ENCODE results near the gene FARP1. TPM values are rescaled to one million over a fixed set of nuclear protein-coding genes. Genes with fewer than 3 reads are reported as not detected.

Gene FARP1
- total RNA-seq, 1 donor from 2014 or later: 71.3 TPM

- intact Hi-C loops (cut with DNase I): no loop called here
- DNase-seq (ENCODE audit: low spot score): no peak
Observed at GRCh38 chr13:98190889-98191444, 48.1 kb downstream of the FARP1 start.

GRCh38 chr13:98192008-98192407 lies 49.1 kb downstream of the FARP1 start:
- intact Hi-C loops (cut with DNase I): no loop called here
- DNase-seq (ENCODE audit: low spot score): no peak

- DNase-seq (ENCODE audit: low spot score): no peak
- intact Hi-C loops (cut with DNase I): no loop called here
Observed at GRCh38 chr13:98195054-98195791, 52.3 kb downstream of the FARP1 start.

- DNase-seq (ENCODE audit: low spot score): no peak
- intact Hi-C loops (cut with DNase I): no loop called here
Observed at GRCh38 chr13:98198683-98199082, 55.8 kb downstream of the FARP1 start.

GRCh38 chr13:98199480-98199879 lies 56.6 kb downstream of the FARP1 start:
- intact Hi-C loops (cut with DNase I): no loop called here
- DNase-seq (ENCODE audit: low spot score): no peak

GRCh38 chr13:98200211-98200878 lies 57.5 kb downstream of the FARP1 start:
- no peak for DNase-seq (ENCODE audit: low spot score)
- intact Hi-C loops (cut with DNase I): no loop called here

- intact Hi-C loops (cut with DNase I): no loop called here
Observed at GRCh38 chr13:98201189-98201588, 58.3 kb downstream of the FARP1 start.

GRCh38 chr13:98201984-98202383 lies 59.1 kb downstream of the FARP1 start:
- DNase-seq (ENCODE audit: low spot score): no peak

More at GRCh38 chr13:98201189-98201588, 58.3 kb downstream of the FARP1 start:
- DNase-seq (ENCODE audit: low spot score): no peak

GRCh38 chr13:98203646-98204326 lies 60.9 kb downstream of the FARP1 start:
- intact Hi-C loops (cut with DNase I): no loop called here
- no peak for DNase-seq (ENCODE audit: low spot score)

More at GRCh38 chr13:98201984-98202383, 59.1 kb downstream of the FARP1 start:
- intact Hi-C loops (cut with DNase I): no loop called here

GRCh38 chr13:98204546-98204945 lies 61.7 kb downstream of the FARP1 start:
- intact Hi-C loops (cut with DNase I): no loop called here
- DNase-seq (ENCODE audit: low spot score): no peak

GRCh38 chr13:98206946-98207345 lies 64.1 kb downstream of the FARP1 start:
- DNase-seq (ENCODE audit: low spot score): no peak
- intact Hi-C loops (cut with DNase I): loop anchor here (2.0 kb wide), 1 partner anchor 34 kb away; no protein-coding TSS in a partner anchor

GRCh38 chr13:98207416-98207815 lies 64.5 kb downstream of the FARP1 start:
- no peak for DNase-seq (ENCODE audit: low spot score)
- intact Hi-C loops (cut with DNase I): loop anchor here (2.0 kb wide), 1 partner anchor 35 kb away; no protein-coding TSS in a partner anchor

- DNase-seq (ENCODE audit: low spot score): no peak
- intact Hi-C loops (cut with DNase I): no loop called here
Observed at GRCh38 chr13:98208606-98209005, 65.7 kb downstream of the FARP1 start.

- intact Hi-C loops (cut with DNase I): loop anchor here (5.0 kb wide), 1 partner anchor 70 kb away; the partner anchor contains the start of gene FARP1
- no peak for DNase-seq (ENCODE audit: low spot score)
Observed at GRCh38 chr13:98212763-98213162, 69.9 kb downstream of the FARP1 start.

- intact Hi-C loops (cut with DNase I): loop anchor here (5.0 kb wide), 1 partner anchor 71 kb away; the partner anchor contains the start of gene FARP1
- no peak for DNase-seq (ENCODE audit: low spot score)
Observed at GRCh38 chr13:98213354-98213753, 70.5 kb downstream of the FARP1 start.

- intact Hi-C loops (cut with DNase I): loop anchor here (5.0 kb wide), 1 partner anchor 72 kb away; the partner anchor contains the start of gene FARP1
- DNase-seq (ENCODE audit: low spot score): no peak
Observed at GRCh38 chr13:98214008-98214643, 71.2 kb downstream of the FARP1 start.

- no peak for DNase-seq (ENCODE audit: low spot score)
- intact Hi-C loops (cut with DNase I): loop anchor here (5.0 kb wide), 1 partner anchor 72 kb away; the partner anchor contains the start of gene FARP1
Observed at GRCh38 chr13:98214707-98215106, 71.8 kb downstream of the FARP1 start.

GRCh38 chr13:98215508-98215907 lies 72.6 kb downstream of the FARP1 start:
- intact Hi-C loops (cut with DNase I): no loop called here
- DNase-seq (ENCODE audit: low spot score): no peak

GRCh38 chr13:98216135-98216565 lies 73.3 kb downstream of the FARP1 start:
- intact Hi-C loops (cut with DNase I): no loop called here
- no peak for DNase-seq (ENCODE audit: low spot score)
